SK-N-SH (cell line): ENCODE measurements around the gene GNG12.

Experiments used
- MXI1 ChIP-seq: IDR thresholded peaks from 2 replicates; pipeline ENCODE4 v1.6.1; 2012; ENCODE audit warnings: mild to moderate bottlenecking, low read depth, low read length, improper control_type of control experiment
- TAF1 ChIP-seq: IDR thresholded peaks from 2 replicates; pipeline ENCODE4 v1.6.1; 2012; ENCODE audit warnings: low read depth, mild to moderate bottlenecking, low read length, moderate library complexity, borderline replicate concordance

DNA sequence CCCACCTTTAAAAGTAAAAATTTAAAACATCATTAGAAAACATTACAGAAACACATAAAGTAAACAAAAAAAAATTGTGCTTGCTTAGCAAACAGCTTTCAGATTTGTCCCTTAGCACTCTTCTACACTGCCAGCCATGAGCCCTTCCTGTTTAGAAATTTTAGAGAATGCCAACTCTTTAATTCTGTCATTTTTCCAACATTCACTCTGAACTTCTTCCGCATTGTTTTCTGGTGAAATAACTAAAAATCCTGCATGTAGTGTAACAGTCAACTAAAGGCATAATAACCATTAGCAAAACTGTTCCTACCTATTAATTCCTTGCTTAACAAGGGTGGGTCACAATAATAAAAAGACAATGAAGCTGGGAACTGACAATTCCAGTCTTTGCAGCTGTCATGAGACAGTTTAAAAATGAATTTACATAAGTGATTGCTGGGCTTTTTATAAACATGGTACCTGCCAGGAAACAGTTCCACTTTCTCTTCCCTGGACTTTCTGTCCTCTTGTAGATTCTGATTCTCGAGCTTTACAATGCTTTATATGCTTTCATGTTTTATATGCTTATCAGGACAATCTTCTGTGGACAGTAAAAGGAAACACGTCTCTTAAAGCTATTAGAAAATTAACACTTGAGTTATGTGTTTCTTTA lies 19.0 kb downstream of the GNG12 start:
- no peak for TF ChIP-seq TAF1
- TF ChIP-seq MXI1, result no peak
